Measurements from ENCODE around the gene OTOP1. TPM values are rescaled to one million over a fixed set of nuclear protein-coding genes. Genes with fewer than 3 reads are reported as not detected.

Gene OTOP1
- total and polyA plus RNA-seq, 10 of the 15 experiments (the other 5 are each of a cell fraction or from before 2014, with no cell fraction given), result not detected

- TF ChIP-seq BACH1 (IDR thresholded peaks at IDR 0.05; ENCODE audit: borderline replicate concordance) (peak; percentile 61; the same call in 1 of the 2 replicates), STAT3 (IDR thresholded peaks at IDR 0.05; ENCODE audit: low read depth, low read length) (no peak), KDM1A (IDR thresholded peaks at IDR 0.05; ENCODE audit: borderline replicate concordance) (no peak), E4F1 (IDR thresholded peaks at IDR 0.05; ENCODE audit: borderline replicate concordance, partially characterized antibody) (peak; percentile 59), POU2F2 (IDR thresholded peaks at IDR 0.05; ENCODE audit: borderline replicate concordance, low read depth, low read length) (peak; percentile 79; the same call in 2 of the 3 replicates), PAX8 (IDR thresholded peaks at IDR 0.05) (no peak), SPI1 (IDR thresholded peaks at IDR 0.05; ENCODE audit: borderline replicate concordance, insufficient read depth, low read depth, low read length) (no peak), IRF4 (IDR thresholded peaks at IDR 0.05; ENCODE audit: low read depth, low read length) (peak; percentile 71; the same call in 1 of the 2 replicates), YBX1 (IDR thresholded peaks at IDR 0.05) (no peak), RBBP5 (conservative IDR thresholded peaks at IDR 0.05) (no peak), MLLT1 (IDR thresholded peaks at IDR 0.05) (peak; percentile 59), CBFB (IDR thresholded peaks at IDR 0.05; ENCODE audit: low read depth) (peak; percentile 79; the same call in 1 of the 2 replicates), GABPA (IDR thresholded peaks at IDR 0.05; ENCODE audit: low read depth) (peak; percentile 97), STAT1 (conservative IDR thresholded peaks at IDR 0.05) (peak; percentile 90; the same call in 1 of the 2 replicates), EED (IDR thresholded peaks at IDR 0.05; ENCODE audit: low read depth) (peak; percentile 59), IKZF2 (IDR thresholded peaks at IDR 0.05) (peak; percentile 67 to 76), ZNF687 (IDR thresholded peaks at IDR 0.05) (0 out of 2 replicates have a peak, but pooled peaks have one; percentile 25), SMC3 (IDR thresholded peaks at IDR 0.05; ENCODE audit: borderline replicate concordance, low read length) (no peak), NRF1 (conservative IDR thresholded peaks at IDR 0.05; ENCODE audit: low read depth, low read length) (no peak), TCF7 (IDR thresholded peaks at IDR 0.05; ENCODE audit: borderline replicate concordance) (peak; percentile 50; the same call in 1 of the 2 replicates), MTA2 (IDR thresholded peaks at IDR 0.05; ENCODE audit: low read depth) (no peak), PML (IDR thresholded peaks at IDR 0.05; ENCODE audit: low read length) (peak; percentile 94), JUND (IDR thresholded peaks at IDR 0.05; ENCODE audit: low read depth, low read length) (0 out of 2 replicates have a peak, but pooled peaks have one; percentile 37), SREBF2 (IDR thresholded peaks at IDR 0.05; ENCODE audit: low read length) (peak; percentile 45; the same call in 1 of the 2 replicates), ZBED1 (IDR thresholded peaks at IDR 0.05; ENCODE audit: borderline replicate concordance) (no peak)
These were observed 21.5 kb upstream of the OTOP1 start, which contains the start of gene TMEM128 (continued) for GRCh38 chr4:4248029-4248884.
